GM12892 (cell line): ENCODE data around the gene SORCS2.

ENCODE experiments used
- POLR2A ChIP-seq: IDR thresholded peaks from 2 replicates; pipeline ENCODE4 v1.6.1; 2011; ENCODE audit warnings: low read depth, low read length, control low read depth
- POLR2AphosphoS5 ChIP-seq: IDR thresholded peaks from 2 replicates; pipeline ENCODE4 v1.6.1; 2011; ENCODE audit warnings: low read depth, low read length, control low read depth
- TAF1 ChIP-seq: IDR thresholded peaks from 2 replicates; pipeline ENCODE4 v1.6.1; 2011; ENCODE audit warnings: low read depth, mild to moderate bottlenecking, control low read depth, low read length, borderline replicate concordance

- TF ChIP-seq POLR2A (no peak), POLR2AphosphoS5 (no peak), TAF1 (no peak)
Measured at GRCh38 chr4:7777871-7778509, 585.7 kb downstream of the SORCS2 start.
